GM12865 (cell line): ENCODE data around the gene TIMM21.

Experiments
- DNase-seq: peaks from one replicate; pipeline ENCODE4 v3.0.0; 2010; ENCODE audit warnings: low read depth
- H3K4me3 ChIP-seq: 2 replicates; pipeline ENCODE4 v1.5.1; 2011; ENCODE audit warnings: mild to moderate bottlenecking, low read depth, low read length, control low read depth
- CTCF ChIP-seq: IDR thresholded peaks from 2 replicates; pipeline ENCODE4 v1.5.1; 2011; ENCODE audit warnings: low read length, control low read depth, low read depth, inconsistent platforms; ENCODE audit not compliant: insufficient read depth; ENCODE audit errors: missing control alignments

Gene TIMM21

GRCh38 chr18:74116633-74117554, 31.4 kb upstream of the TIMM21 start:
- peak; percentile 23 for DNase-seq
- H3K4me3 ChIP-seq, result no peak overlapping the region
- peak; percentile 30 for TF ChIP-seq CTCF

GRCh38 chr18:74123200-74123599, 25.1 kb upstream of the TIMM21 start:
- DNase-seq, result no peak
- TF ChIP-seq CTCF, result no peak

GRCh38 chr18:74124642-74125041, 23.7 kb upstream of the TIMM21 start:
- H3K4me3 ChIP-seq, result no peak overlapping the region
- TF ChIP-seq CTCF, result no peak
- DNase-seq, result no peak

More at GRCh38 chr18:74123200-74123599, 25.1 kb upstream of the TIMM21 start:
- H3K4me3 ChIP-seq, result no peak overlapping the region

GRCh38 chr18:74126684-74127655, 21.4 kb upstream of the TIMM21 start:
- no peak overlapping the region for H3K4me3 ChIP-seq
- no peak for DNase-seq
- no peak for TF ChIP-seq CTCF

- H3K4me3 ChIP-seq, result no peak overlapping the region
- TF ChIP-seq CTCF, result no peak
- no peak for DNase-seq
Measured at GRCh38 chr18:74128159-74128558, 20.2 kb upstream of the TIMM21 start.

GRCh38 chr18:74131124-74131523, 17.2 kb upstream of the TIMM21 start:
- TF ChIP-seq CTCF, result no peak
- DNase-seq, result no peak
- H3K4me3 ChIP-seq, result no peak overlapping the region
